ENCODE measurements around the gene BCKDHB. TPM values are rescaled to one million over a fixed set of nuclear protein-coding genes. Genes with fewer than 3 reads are reported as not detected.
"Not testable (repeated sequence)": the region's sequence is repeated elsewhere in the genome, so short reads cannot be mapped to it uniquely, and the experiment has no call there.

The BCKDHB gene
- 10 to 100 TPM; 19.0 to 33.7 (median 23.4) TPM for total RNA-seq

- Histone ChIP-seq H3K4me1 (no peaks in the 10 kb centered on the region), H3K4me3 (peak within 1 kb of the TSS; percentile 54 to 87 (median 78)), H3K9me3 (no peaks in the 10 kb centered on the region), H3K27ac (peak within 1 kb of the TSS; percentile 86 to 89), H3K27me3 (no peaks in the 10 kb centered on the region), H3K36me3 (no peaks in the 10 kb centered on the region)
- TF ChIP-seq POLR2A (IDR thresholded peaks at IDR 0.05), result peak; percentile 41
- TF ChIP-seq POLR2AphosphoS5 (IDR thresholded peaks at IDR 0.05), result peak in 2 of 3 donors; percentile 37 to 55
- no peak for TF ChIP-seq CTCF (IDR thresholded peaks at IDR 0.05)
- intact Hi-C loops (cut with DNase I; ENCODE audit: low total_unique reads), result no loop called here
- peak; percentile 98 for DNase-seq (ENCODE audit: low spot score in 2 of 2)
Measured at GRCh38 chr6:80106418-80107235, at the start of gene BCKDHB. Gene BCKDHB (plus strand): TSS chr6:80106671. CDS start chr6:80106694, 23 bp downstream.

- Histone ChIP-seq H3K27me3 (no peaks in the 10 kb centered on the region), H3K4me3 (no peak overlapping the region), H3K4me1 (no peaks in the 10 kb centered on the region), H3K27ac (no peak overlapping the region), H3K9me3 (no peaks in the 10 kb centered on the region), H3K36me3 (no peaks in the 10 kb centered on the region)
- intact Hi-C loops (cut with DNase I; ENCODE audit: low total_unique reads), result no loop called here
- no peak for DNase-seq (ENCODE audit: low spot score in 2 of 2)
- TF ChIP-seq CTCF (IDR thresholded peaks at IDR 0.05) (no peak), POLR2AphosphoS5 (IDR thresholded peaks at IDR 0.05) (no peak), POLR2A (IDR thresholded peaks at IDR 0.05) (no peak)
Measured at GRCh38 chr6:80060774-80061173, 45.7 kb upstream of the BCKDHB start.

DNA sequence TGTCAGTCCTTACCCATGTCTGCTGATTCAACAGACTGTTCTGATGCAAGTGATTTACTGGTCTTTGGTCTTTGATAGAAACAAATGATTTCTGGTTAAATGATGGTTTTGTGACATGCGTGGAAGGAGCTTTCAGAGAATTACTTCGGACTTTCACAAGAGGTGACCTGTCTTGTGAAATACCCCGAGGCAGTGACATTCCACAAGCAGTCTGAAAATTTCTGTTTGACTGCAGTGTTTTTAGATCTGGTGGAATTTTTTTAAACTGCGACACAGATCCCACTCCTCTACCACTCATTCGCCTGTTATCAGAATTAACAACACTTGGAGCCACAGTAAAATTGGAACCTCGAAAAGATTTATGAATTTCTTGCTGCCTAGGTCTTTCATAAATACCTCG lies 38.3 kb upstream of the BCKDHB start:
- DNase-seq (ENCODE audit: low spot score in 2 of 2); intact Hi-C loops (cut with DNase I; ENCODE audit: low total_unique reads); H3K4me1 ChIP-seq; H3K4me3 ChIP-seq; H3K27ac ChIP-seq; H3K36me3 ChIP-seq; H3K9me3 ChIP-seq; H3K27me3 ChIP-seq: not testable (repeated sequence)

- H3K9me3 ChIP-seq, result peaks cover 0 to 28% of the 10 kb centered on the region in 2 donors
- intact Hi-C loops (cut with DNase I; ENCODE audit: low total_unique reads); H3K27me3 ChIP-seq; H3K36me3 ChIP-seq; H3K4me3 ChIP-seq; H3K4me1 ChIP-seq; DNase-seq (ENCODE audit: low spot score in 2 of 2); H3K27ac ChIP-seq: not testable (repeated sequence)
Measured at GRCh38 chr6:80070431-80070830, 36.0 kb upstream of the BCKDHB start.

DNA sequence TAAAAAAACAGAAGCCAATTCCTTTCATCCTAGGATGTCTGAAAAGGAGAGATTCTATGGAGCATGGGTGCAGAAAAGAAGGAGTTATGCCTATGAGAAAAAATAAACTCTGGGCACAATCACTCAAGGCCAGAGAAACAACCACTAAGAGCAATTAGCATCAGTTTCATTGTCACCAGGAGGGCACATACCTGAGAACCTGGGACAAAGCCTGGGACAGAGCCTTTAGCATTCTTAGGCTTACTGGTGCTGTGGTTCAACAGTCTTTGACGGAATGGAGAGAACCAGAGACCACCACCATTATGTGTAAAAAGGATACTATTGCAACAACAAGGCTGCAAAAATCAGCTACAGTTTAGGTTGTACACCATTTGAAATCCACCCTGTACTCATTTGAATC lies 29.4 kb upstream of the BCKDHB start:
- Histone ChIP-seq H3K27me3 (no peaks in the 10 kb centered on the region), H3K27ac (no peak overlapping the region), H3K4me1 (no peaks in the 10 kb centered on the region), H3K4me3 (no peak overlapping the region), H3K36me3 (no peaks in the 10 kb centered on the region), H3K9me3 (peaks cover 0 to 28% of the 10 kb centered on the region in 2 donors)
- intact Hi-C loops (cut with DNase I; ENCODE audit: low total_unique reads), result no loop called here
- no peak for DNase-seq (ENCODE audit: low spot score in 2 of 2)
- TF ChIP-seq POLR2AphosphoS5 (IDR thresholded peaks at IDR 0.05), result no peak
- no peak for TF ChIP-seq CTCF (IDR thresholded peaks at IDR 0.05)
- no peak for TF ChIP-seq POLR2A (IDR thresholded peaks at IDR 0.05)

DNA sequence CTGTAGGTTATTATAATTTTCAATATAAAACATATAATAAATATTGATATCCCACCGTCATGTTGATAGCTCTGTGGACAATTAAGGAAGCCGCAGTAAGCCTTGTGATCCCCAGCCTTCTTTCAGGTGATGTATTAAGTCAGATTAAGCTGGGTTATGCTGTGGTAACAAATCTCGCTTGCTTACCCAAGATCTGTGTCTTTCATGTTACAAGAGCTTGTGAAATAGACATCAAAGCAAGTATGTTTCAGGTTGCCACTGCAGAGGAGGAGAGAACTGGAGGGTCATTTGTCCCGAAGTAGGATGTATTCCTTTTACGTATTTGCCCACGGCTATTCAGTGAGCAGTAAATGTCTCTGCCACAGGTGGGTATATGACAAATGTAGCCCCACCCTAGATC lies 17.8 kb upstream of the BCKDHB start:
- Histone ChIP-seq H3K9me3 (no peaks in the 10 kb centered on the region), H3K27me3 (no peaks in the 10 kb centered on the region), H3K4me3 (no peak overlapping the region), H3K4me1 (no peaks in the 10 kb centered on the region), H3K27ac (no peak overlapping the region), H3K36me3 (no peaks in the 10 kb centered on the region)
- DNase-seq (ENCODE audit: low spot score in 2 of 2), result no peak
- intact Hi-C loops (cut with DNase I; ENCODE audit: low total_unique reads), result no loop called here
- TF ChIP-seq CTCF (IDR thresholded peaks at IDR 0.05), result no peak
- no peak for TF ChIP-seq POLR2A (IDR thresholded peaks at IDR 0.05)
- TF ChIP-seq POLR2AphosphoS5 (IDR thresholded peaks at IDR 0.05), result no peak
